Neural cell (in vitro differentiated cells): ENCODE measurements around the gene PRMT3. TPM values are rescaled to one million over a fixed set of nuclear protein-coding genes. Genes with fewer than 3 reads are reported as not detected.

Experiments used
- H2AFZ ChIP-seq: fragments of 200-600, 300-800 bp; sonication (generic), shearing (Covaris generic); 2 replicates; pipeline ENCODE4 v1.6.0; 2014; ENCODE audit warnings: low read depth, mild to moderate bottlenecking, antibody characterized with exemption, low read length, moderate library complexity
- H3F3A ChIP-seq: fragments of 200-600 bp; shearing (Covaris generic); 2 replicates; pipeline ENCODE4 v1.6.1; 2016; ENCODE audit warnings: mild to moderate bottlenecking, moderate library complexity, mixed read lengths, antibody characterized with exemption, low read length; ENCODE audit not compliant: insufficient read depth, poor library complexity, severe bottlenecking
- H3K27ac ChIP-seq: fragments of 200-600, 300-800 bp; sonication (generic), shearing (Covaris generic); 2 replicates; pipeline ENCODE4 v1.5.1; 2014; ENCODE audit warnings: mild to moderate bottlenecking, low read length, moderate library complexity
- H3K27me3 ChIP-seq: fragments of 300-800, 200-600 bp; sonication (generic), shearing (Covaris generic); 2 replicates; pipeline ENCODE4 v1.6.0; 2014; ENCODE audit warnings: mild to moderate bottlenecking, low read depth, low read length, moderate library complexity; ENCODE audit not compliant: insufficient read depth
- H3K36me3 ChIP-seq: fragments of 300-800, 200-600 bp; sonication (generic), shearing (Covaris generic); 2 replicates; pipeline ENCODE4 v1.5.1; 2014; ENCODE audit warnings: mild to moderate bottlenecking, antibody characterized with exemption, low read length, moderate library complexity; ENCODE audit not compliant: insufficient read depth
- H3K4me2 ChIP-seq: fragments of 300-800, 200-600 bp; sonication (generic), shearing (Covaris generic); 2 replicates; pipeline ENCODE4 v1.6.0; 2014; ENCODE audit warnings: mild to moderate bottlenecking, low read length
- H3K4me3 ChIP-seq: fragments of 300-800, 200-600 bp; sonication (generic), shearing (Covaris generic); 2 replicates; pipeline ENCODE4 v1.5.1; 2014; ENCODE audit warnings: mild to moderate bottlenecking, low read length, moderate library complexity
- H3K79me2 ChIP-seq: fragments of 200-600 bp; shearing (Covaris generic); replicated peaks from 2 replicates; pipeline ENCODE4 v1.6.0; 2014; ENCODE audit warnings: mild to moderate bottlenecking, low read length, moderate library complexity; ENCODE audit not compliant: insufficient read depth
- H3K9ac ChIP-seq: fragments of 300-800, 200-600 bp; sonication (generic), shearing (Covaris generic); 2 replicates; pipeline ENCODE4 v1.6.1; 2016; ENCODE audit warnings: mild to moderate bottlenecking, low read length, mixed read lengths
- H3K9me2 ChIP-seq: fragments of 200-600 bp; shearing (Covaris generic); 2 replicates; pipeline ENCODE4 v1.6.1; 2016; ENCODE audit warnings: mild to moderate bottlenecking, low read length, mixed read lengths; ENCODE audit not compliant: insufficient read depth
- H3K9me3 ChIP-seq: fragments of 200-600, 300-800 bp; sonication (generic), shearing (Covaris generic); 2 replicates; pipeline ENCODE4 v1.6.1; 2016; ENCODE audit warnings: mild to moderate bottlenecking, mixed run types, low read length, moderate library complexity, mixed read lengths
- H4K20me1 ChIP-seq: fragments of 200-600 bp; shearing (Covaris generic); 2 replicates; pipeline ENCODE4 v1.6.1; 2016; ENCODE audit warnings: mild to moderate bottlenecking, mixed run types; ENCODE audit not compliant: insufficient read depth
- EP300 ChIP-seq: fragments of 450-650 bp; conservative IDR thresholded peaks from 2 replicates; pipeline ENCODE4 v1.6.1; 2014; ENCODE audit warnings: antibody characterized with exemption, mild to moderate bottlenecking, moderate library complexity; ENCODE audit not compliant: poor library complexity, severe bottlenecking
- EZH2 ChIP-seq: fragments of 200-600, 300-800 bp; shearing (Covaris generic), sonication (generic); IDR thresholded peaks from 2 replicates; pipeline ENCODE4 v1.6.1; 2014; ENCODE audit warnings: antibody characterized with exemption, low read length, borderline replicate concordance, mild to moderate bottlenecking; ENCODE audit not compliant: insufficient read depth, poor library complexity, severe bottlenecking
- MXI1 ChIP-seq: fragments of 450-650 bp; conservative IDR thresholded peaks from 2 replicates; pipeline ENCODE4 v1.6.1; 2014; ENCODE audit warnings: antibody characterized with exemption, mild to moderate bottlenecking; ENCODE audit not compliant: poor library complexity, severe bottlenecking
- POLR2AphosphoS5 ChIP-seq: IDR thresholded peaks from 2 replicates; pipeline ENCODE4 v1.6.1; 2012
- RAD21 ChIP-seq: fragments of 450-650 bp; conservative IDR thresholded peaks from 2 replicates; pipeline ENCODE4 v1.6.1; 2014; ENCODE audit warnings: antibody characterized with exemption, mild to moderate bottlenecking, moderate library complexity
- SMC3 ChIP-seq: fragments of 450-650 bp; conservative IDR thresholded peaks from 2 replicates; pipeline ENCODE4 v1.6.1; 2014; ENCODE audit warnings: antibody characterized with exemption, mild to moderate bottlenecking, moderate library complexity; ENCODE audit not compliant: poor library complexity
- TAF1 ChIP-seq: IDR thresholded peaks from 2 replicates; pipeline ENCODE4 v1.6.1; 2012; ENCODE audit warnings: low read depth
- polyA plus RNA-seq: library from polyadenylated mRNA; depleted of rRNA; stranded (reverse); fragments of >200 nt; gene quantifications from 2 replicates; pipeline ENCODE4 v1.2.3, GENCODE V29; 2014
- TF ChIP-seq, protein P1 (sequence below): fragments of 450-650 bp; IDR thresholded peaks from 2 replicates; pipeline ENCODE4 v1.5.1; 2014; ENCODE audit warnings: antibody characterized with exemption, mild to moderate bottlenecking, moderate library complexity; ENCODE audit not compliant: poor library complexity, severe bottlenecking
- TF ChIP-seq, protein P2 (sequence below): IDR thresholded peaks from 2 replicates; pipeline ENCODE4 v1.6.1; 2012; ENCODE audit warnings: borderline replicate concordance

PRMT3 gene
- polyA plus RNA-seq, 1 donor from 2014 or later: 16.5 TPM

DNA sequence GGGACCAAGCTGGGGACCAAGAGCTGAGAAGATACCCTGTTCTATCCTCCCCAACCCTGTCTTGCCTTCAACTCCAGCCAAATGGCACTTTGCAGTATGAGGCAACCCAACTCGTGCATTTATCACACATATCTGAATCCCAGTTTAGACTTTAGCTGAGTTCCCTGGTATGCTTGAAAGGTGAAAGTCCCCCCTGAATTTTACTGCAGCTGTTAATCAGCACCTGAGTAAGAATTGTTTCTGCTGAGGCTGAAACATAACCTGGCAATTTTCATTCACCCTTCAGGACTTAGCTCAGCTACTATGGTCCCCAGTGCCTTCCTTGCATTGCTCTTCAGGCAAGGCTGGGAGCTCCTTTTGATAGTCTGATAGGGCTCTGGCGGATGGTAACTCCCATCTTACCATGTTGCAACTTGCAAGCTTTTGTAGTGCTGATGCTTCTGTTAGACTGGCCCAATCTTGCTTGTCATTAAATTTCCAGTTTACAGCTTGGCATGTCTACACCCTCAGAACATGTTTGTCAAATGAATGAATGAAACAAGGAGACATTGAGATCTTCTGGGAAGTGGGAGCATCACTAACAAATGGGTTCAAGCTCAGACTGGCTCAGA, 147.9 kb downstream of the PRMT3 start:
- Histone ChIP-seq H2AFZ (no peak overlapping the region), H3K9me3 (no peaks in the 10 kb centered on the region), H3K79me2 (no peaks in the 10 kb centered on the region), H3K4me3 (no peak overlapping the region), H3K9me2 (no peaks in the 10 kb centered on the region), H3F3A (no peaks in the 10 kb centered on the region), H3K9ac (no peak overlapping the region), H3K4me2 (no peak overlapping the region), H3K27ac (no peak overlapping the region), H3K27me3 (no peaks in the 10 kb centered on the region), H3K36me3 (no peaks in the 10 kb centered on the region), H4K20me1 (no peaks in the 10 kb centered on the region)
- no peak for TF ChIP-seq SMC3

- Histone ChIP-seq H3K9me3 (no peaks in the 10 kb centered on the region), H3K27me3 (no peaks in the 10 kb centered on the region), H2AFZ (no peak overlapping the region), H3K36me3 (no peaks in the 10 kb centered on the region), H3F3A (no peaks in the 10 kb centered on the region), H3K9ac (no peak overlapping the region), H3K27ac (no peak overlapping the region), H4K20me1 (no peaks in the 10 kb centered on the region), H3K4me3 (no peak overlapping the region), H3K9me2 (no peaks in the 10 kb centered on the region), H3K79me2 (no peaks in the 10 kb centered on the region), H3K4me2 (no peak overlapping the region)
- TF ChIP-seq, protein P1, sequence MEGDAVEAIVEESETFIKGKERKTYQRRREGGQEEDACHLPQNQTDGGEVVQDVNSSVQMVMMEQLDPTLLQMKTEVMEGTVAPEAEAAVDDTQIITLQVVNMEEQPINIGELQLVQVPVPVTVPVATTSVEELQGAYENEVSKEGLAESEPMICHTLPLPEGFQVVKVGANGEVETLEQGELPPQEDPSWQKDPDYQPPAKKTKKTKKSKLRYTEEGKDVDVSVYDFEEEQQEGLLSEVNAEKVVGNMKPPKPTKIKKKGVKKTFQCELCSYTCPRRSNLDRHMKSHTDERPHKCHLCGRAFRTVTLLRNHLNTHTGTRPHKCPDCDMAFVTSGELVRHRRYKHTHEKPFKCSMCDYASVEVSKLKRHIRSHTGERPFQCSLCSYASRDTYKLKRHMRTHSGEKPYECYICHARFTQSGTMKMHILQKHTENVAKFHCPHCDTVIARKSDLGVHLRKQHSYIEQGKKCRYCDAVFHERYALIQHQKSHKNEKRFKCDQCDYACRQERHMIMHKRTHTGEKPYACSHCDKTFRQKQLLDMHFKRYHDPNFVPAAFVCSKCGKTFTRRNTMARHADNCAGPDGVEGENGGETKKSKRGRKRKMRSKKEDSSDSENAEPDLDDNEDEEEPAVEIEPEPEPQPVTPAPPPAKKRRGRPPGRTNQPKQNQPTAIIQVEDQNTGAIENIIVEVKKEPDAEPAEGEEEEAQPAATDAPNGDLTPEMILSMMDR: no peak
- TF ChIP-seq EZH2 (no peak), EP300 (no peak), RAD21 (no peak), POLR2AphosphoS5 (no peak), MXI1 (no peak), TAF1 (no peak), SMC3 (no peak)
- TF ChIP-seq, protein P2, sequence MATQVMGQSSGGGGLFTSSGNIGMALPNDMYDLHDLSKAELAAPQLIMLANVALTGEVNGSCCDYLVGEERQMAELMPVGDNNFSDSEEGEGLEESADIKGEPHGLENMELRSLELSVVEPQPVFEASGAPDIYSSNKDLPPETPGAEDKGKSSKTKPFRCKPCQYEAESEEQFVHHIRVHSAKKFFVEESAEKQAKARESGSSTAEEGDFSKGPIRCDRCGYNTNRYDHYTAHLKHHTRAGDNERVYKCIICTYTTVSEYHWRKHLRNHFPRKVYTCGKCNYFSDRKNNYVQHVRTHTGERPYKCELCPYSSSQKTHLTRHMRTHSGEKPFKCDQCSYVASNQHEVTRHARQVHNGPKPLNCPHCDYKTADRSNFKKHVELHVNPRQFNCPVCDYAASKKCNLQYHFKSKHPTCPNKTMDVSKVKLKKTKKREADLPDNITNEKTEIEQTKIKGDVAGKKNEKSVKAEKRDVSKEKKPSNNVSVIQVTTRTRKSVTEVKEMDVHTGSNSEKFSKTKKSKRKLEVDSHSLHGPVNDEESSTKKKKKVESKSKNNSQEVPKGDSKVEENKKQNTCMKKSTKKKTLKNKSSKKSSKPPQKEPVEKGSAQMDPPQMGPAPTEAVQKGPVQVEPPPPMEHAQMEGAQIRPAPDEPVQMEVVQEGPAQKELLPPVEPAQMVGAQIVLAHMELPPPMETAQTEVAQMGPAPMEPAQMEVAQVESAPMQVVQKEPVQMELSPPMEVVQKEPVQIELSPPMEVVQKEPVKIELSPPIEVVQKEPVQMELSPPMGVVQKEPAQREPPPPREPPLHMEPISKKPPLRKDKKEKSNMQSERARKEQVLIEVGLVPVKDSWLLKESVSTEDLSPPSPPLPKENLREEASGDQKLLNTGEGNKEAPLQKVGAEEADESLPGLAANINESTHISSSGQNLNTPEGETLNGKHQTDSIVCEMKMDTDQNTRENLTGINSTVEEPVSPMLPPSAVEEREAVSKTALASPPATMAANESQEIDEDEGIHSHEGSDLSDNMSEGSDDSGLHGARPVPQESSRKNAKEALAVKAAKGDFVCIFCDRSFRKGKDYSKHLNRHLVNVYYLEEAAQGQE: no peak
These were observed 148.8 kb downstream of the PRMT3 start for GRCh38 chr11:20536365-20536764.

- TF ChIP-seq RAD21: no peak
- no peak for TF ChIP-seq EP300
- no peak for TF ChIP-seq POLR2AphosphoS5
- TF ChIP-seq MXI1: no peak
- TF ChIP-seq, protein P2: no peak
- TF ChIP-seq, protein P1: no peak
- Histone ChIP-seq H3K79me2 (no peaks in the 10 kb centered on the region), H3K27ac (no peak overlapping the region), H3K9ac (no peak overlapping the region), H4K20me1 (no peaks in the 10 kb centered on the region), H3K4me3 (no peak overlapping the region), H3K9me2 (no peaks in the 10 kb centered on the region), H3F3A (no peaks in the 10 kb centered on the region), H2AFZ (no peak overlapping the region), H3K36me3 (no peaks in the 10 kb centered on the region), H3K27me3 (no peaks in the 10 kb centered on the region), H3K4me2 (no peak overlapping the region), H3K9me3 (no peaks in the 10 kb centered on the region)
These were observed 149.3 kb downstream of the PRMT3 start for GRCh38 chr11:20536784-20537183.
